ENCODE data around the gene KCNJ3.

Gene KCNJ3

DNA sequence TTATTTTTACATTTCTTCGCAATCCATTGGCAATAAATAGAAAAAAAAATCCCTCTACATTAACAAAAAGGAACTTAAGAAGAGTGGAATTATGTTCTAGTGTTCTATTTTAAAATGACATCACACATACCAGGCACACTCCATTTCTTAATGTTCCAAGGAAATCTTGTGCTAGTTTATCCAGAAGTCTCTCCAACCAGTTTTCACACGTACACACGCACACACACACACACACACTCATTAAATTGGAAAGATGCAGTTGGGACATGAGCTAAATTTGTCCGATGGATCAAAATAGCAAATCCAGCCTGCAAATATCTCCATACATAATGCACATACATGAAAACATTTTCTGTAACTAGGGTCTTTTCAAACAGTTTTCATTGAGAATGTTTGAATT, 78.3 kb downstream of the KCNJ3 start:
- no peak overlapping the region for H3K4me3 ChIP-seq (ENCODE audit: low read depth in 1 of 2, low read length in 1 of 2)
- H3K36me3 ChIP-seq, result no peaks in the 10 kb centered on the region
- no peaks in the 10 kb centered on the region for H3K4me1 ChIP-seq (ENCODE audit: control insufficient read depth in 1 of 2, insufficient read depth in 1 of 2, low read depth in 1 of 2, low read length in 1 of 2)
- TF ChIP-seq, protein P1, sequence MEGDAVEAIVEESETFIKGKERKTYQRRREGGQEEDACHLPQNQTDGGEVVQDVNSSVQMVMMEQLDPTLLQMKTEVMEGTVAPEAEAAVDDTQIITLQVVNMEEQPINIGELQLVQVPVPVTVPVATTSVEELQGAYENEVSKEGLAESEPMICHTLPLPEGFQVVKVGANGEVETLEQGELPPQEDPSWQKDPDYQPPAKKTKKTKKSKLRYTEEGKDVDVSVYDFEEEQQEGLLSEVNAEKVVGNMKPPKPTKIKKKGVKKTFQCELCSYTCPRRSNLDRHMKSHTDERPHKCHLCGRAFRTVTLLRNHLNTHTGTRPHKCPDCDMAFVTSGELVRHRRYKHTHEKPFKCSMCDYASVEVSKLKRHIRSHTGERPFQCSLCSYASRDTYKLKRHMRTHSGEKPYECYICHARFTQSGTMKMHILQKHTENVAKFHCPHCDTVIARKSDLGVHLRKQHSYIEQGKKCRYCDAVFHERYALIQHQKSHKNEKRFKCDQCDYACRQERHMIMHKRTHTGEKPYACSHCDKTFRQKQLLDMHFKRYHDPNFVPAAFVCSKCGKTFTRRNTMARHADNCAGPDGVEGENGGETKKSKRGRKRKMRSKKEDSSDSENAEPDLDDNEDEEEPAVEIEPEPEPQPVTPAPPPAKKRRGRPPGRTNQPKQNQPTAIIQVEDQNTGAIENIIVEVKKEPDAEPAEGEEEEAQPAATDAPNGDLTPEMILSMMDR (IDR thresholded peaks at IDR 0.05), result no peak
- no peaks in the 10 kb centered on the region for H3K9me3 ChIP-seq
- no peaks in the 10 kb centered on the region for H3K27me3 ChIP-seq
- H3K27ac ChIP-seq, result no peak overlapping the region

DNA sequence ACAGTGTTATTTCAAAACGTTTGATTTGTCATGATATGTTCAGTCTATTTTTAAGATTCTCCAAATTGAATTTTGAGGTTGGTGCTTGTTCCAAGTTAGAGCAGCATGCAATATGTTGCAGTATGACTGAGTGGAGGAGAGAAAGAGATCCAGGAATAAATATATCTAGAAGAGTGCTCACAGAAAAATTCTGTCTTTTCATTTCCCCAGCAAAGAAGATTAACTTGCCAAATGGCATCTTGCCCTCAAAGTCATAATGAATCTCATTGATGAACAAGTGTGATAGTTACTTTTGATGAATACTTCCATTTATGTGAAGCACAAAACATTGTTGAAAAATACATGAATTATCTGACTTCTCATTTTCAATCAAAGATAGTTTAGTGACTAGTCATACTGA, 95.9 kb downstream of the KCNJ3 start:
- no peaks in the 10 kb centered on the region for H3K4me1 ChIP-seq (ENCODE audit: control insufficient read depth in 1 of 2, insufficient read depth in 1 of 2, low read depth in 1 of 2, low read length in 1 of 2)
- TF ChIP-seq, protein P1 (IDR thresholded peaks at IDR 0.05), result no peak
- no peaks in the 10 kb centered on the region for H3K27me3 ChIP-seq
- no peak overlapping the region for H3K27ac ChIP-seq
- H3K9me3 ChIP-seq, result no peaks in the 10 kb centered on the region
- no peaks in the 10 kb centered on the region for H3K36me3 ChIP-seq
- no peak overlapping the region for H3K4me3 ChIP-seq (ENCODE audit: low read depth in 1 of 2, low read length in 1 of 2)

DNA sequence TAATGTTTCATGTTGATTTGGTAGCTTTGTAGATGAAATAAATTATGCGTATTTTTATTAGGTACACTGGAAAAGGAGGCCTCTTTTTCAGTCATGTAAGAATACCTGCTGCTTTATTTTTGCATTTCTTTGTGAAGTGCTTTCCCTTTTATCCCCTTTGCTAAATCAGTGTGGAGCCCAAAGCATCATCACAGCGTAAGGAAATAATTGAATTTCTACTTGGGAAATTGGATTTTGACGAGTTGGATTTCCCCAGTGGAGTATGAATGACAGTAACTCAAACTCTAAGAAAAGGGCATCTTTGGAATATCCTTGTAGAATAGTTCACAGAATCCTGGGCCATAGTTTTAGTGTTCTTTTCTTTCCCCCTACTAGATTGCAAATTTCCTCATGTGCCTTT, 97.2 kb downstream of the KCNJ3 start:
- Histone ChIP-seq H3K27ac (no peak overlapping the region), H3K4me3 (ENCODE audit: low read depth in 1 of 2, low read length in 1 of 2) (no peak overlapping the region), H3K36me3 (no peaks in the 10 kb centered on the region), H3K4me1 (ENCODE audit: control insufficient read depth in 1 of 2, insufficient read depth in 1 of 2, low read depth in 1 of 2, low read length in 1 of 2) (no peaks in the 10 kb centered on the region), H3K9me3 (no peaks in the 10 kb centered on the region), H3K27me3 (no peaks in the 10 kb centered on the region)
- TF ChIP-seq, protein P1 (IDR thresholded peaks at IDR 0.05), result no peak

DNA sequence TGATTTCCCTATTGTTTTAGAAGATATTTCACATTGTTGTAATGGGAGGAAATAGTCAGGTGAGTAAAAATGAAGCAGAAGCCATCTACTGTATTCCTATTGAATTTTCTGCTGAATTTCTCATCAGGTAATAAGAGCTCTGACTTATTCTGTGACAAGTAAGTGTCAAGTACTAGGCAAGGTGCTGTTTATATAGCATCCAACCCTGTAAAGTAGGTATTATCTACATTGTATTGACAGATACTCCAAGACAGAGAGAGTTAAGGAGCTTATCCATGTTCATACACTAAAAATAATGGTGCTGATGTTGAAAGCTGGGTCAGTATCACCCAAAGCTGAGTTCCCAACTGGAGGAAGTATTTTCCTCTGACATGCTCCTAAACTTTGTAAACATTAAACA, 106.0 kb downstream of the KCNJ3 start:
- TF ChIP-seq, protein P1 (IDR thresholded peaks at IDR 0.05), result no peak
- Histone ChIP-seq H3K9me3 (no peaks in the 10 kb centered on the region), H3K4me1 (ENCODE audit: control insufficient read depth in 1 of 2, insufficient read depth in 1 of 2, low read depth in 1 of 2, low read length in 1 of 2) (no peaks in the 10 kb centered on the region), H3K36me3 (no peaks in the 10 kb centered on the region), H3K27me3 (no peaks in the 10 kb centered on the region), H3K4me3 (ENCODE audit: low read depth in 1 of 2, low read length in 1 of 2) (no peak overlapping the region), H3K27ac (no peak overlapping the region)

DNA sequence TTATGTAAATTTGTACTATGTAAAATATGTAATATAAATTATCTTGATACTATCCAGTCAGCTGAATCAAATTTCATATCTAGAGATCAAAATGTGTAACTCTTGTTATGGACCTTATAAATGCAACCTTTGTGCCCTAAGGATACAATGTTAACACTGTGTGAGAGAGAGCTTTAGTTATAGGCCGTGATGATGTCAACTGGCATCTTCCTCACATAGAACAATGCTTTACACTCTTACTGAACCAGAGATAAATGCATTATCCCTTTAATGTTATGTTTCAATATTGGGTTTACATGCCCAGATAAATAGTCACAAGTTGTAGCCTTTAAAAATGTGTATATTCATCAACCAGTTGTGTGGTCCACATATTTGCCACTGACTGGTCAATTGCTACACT, 115.1 kb downstream of the KCNJ3 start:
- Histone ChIP-seq H3K36me3 (no peaks in the 10 kb centered on the region), H3K4me3 (ENCODE audit: low read depth in 1 of 2, low read length in 1 of 2) (no peak overlapping the region), H3K27me3 (no peaks in the 10 kb centered on the region), H3K4me1 (ENCODE audit: control insufficient read depth in 1 of 2, insufficient read depth in 1 of 2, low read depth in 1 of 2, low read length in 1 of 2) (no peaks in the 10 kb centered on the region), H3K27ac (no peak overlapping the region), H3K9me3 (no peaks in the 10 kb centered on the region)
- TF ChIP-seq, protein P1 (IDR thresholded peaks at IDR 0.05), result no peak

DNA sequence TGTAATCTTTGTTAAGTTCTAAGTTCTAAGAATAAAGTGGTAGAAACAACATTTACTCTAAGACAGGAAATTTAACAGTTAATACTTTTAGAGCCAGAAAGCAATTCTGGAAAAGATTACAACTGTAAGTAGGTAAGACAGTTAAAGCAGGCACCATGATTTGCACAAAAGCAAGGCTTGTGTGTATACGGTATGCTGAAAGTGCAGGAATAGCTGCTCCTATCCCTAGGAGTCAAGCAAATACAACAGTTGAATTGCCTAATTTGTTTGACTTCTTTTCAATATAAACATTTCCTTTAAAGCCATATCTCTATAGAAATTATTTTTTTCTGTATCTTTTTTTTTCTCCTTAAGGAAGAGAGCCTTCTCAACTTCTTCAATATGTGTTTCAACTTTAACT, 116.4 kb downstream of the KCNJ3 start:
- H3K9me3 ChIP-seq, result no peaks in the 10 kb centered on the region
- no peaks in the 10 kb centered on the region for H3K36me3 ChIP-seq
- no peaks in the 10 kb centered on the region for H3K4me1 ChIP-seq (ENCODE audit: control insufficient read depth in 1 of 2, insufficient read depth in 1 of 2, low read depth in 1 of 2, low read length in 1 of 2)
- H3K27ac ChIP-seq, result no peak overlapping the region
- H3K27me3 ChIP-seq, result no peaks in the 10 kb centered on the region
- no peak overlapping the region for H3K4me3 ChIP-seq (ENCODE audit: low read depth in 1 of 2, low read length in 1 of 2)
- TF ChIP-seq, protein P1 (IDR thresholded peaks at IDR 0.05), result no peak

Data from neutrophil (primary cell).